ENCODE measurements around the gene TENM4. TPM values are rescaled to one million over a fixed set of nuclear protein-coding genes. Genes with fewer than 3 reads are reported as not detected.

TENM4 gene
- total RNA-seq, 4 donors from 2014 or later = 1.1 to 2.7 (median 2.0) TPM

DNA sequence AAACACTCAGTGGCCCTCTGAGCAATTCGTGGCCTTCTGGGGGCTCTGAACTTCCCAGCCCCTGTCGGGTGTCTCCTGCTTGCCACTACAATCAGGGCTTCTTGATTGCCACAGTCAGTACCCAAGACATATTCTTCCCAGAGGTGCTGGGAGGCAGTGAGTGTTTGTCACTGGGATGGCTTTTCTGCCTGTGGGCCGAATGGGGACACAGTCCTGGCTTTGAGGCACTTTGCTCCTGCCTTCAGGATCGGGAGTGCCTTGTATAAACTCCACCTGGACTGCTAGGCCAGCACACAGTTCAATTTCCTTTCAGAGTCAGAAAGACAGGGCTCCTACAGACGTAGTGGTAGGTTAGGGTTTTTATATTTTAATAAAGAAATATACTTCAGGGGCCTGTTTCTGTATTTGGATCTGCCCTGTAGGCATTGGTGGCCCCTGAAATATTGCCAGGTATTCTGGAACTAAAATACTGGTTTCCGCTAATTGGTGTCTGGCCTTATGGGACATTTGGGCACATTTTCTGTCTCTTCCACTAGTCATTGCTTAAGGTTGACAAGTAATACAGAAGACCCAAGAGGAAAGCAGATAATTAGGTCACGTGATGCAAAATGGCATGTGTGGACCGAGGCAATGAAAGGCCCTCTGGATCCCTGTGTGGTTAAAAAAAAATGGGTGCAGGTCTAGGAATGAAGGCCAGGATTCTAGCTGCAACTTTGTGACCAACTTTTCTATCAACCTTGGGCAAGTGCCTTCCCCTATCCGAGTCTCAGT lies 767.8 kb downstream of the TENM4 start:
- no peak overlapping the region for H3K27ac ChIP-seq
- TF ChIP-seq, protein P1, sequence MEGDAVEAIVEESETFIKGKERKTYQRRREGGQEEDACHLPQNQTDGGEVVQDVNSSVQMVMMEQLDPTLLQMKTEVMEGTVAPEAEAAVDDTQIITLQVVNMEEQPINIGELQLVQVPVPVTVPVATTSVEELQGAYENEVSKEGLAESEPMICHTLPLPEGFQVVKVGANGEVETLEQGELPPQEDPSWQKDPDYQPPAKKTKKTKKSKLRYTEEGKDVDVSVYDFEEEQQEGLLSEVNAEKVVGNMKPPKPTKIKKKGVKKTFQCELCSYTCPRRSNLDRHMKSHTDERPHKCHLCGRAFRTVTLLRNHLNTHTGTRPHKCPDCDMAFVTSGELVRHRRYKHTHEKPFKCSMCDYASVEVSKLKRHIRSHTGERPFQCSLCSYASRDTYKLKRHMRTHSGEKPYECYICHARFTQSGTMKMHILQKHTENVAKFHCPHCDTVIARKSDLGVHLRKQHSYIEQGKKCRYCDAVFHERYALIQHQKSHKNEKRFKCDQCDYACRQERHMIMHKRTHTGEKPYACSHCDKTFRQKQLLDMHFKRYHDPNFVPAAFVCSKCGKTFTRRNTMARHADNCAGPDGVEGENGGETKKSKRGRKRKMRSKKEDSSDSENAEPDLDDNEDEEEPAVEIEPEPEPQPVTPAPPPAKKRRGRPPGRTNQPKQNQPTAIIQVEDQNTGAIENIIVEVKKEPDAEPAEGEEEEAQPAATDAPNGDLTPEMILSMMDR (IDR thresholded peaks at IDR 0.05) = no peak
- TF ChIP-seq POLR2A (IDR thresholded peaks at IDR 0.05) = no peak
- DNase-seq = no peak

DNA sequence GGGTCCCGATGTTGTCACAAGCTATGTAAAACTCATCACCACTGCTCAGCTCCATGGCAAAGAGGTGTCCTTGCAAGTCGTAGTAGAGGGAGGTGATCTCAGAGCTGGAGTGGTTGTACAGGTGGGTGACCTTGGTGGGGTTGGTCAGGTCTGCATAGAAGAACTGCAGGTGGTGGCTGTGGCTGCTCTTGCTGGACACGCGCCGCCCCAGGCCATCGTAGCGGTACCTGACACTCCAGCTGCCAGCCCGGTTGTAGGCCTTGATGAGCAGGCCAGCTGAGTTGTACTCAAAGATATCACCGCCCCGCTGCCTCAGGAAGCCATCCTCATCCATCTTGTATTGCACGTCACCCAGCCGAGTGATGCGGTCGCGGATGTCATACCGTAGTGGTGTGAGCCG lies 771.6 kb downstream of the TENM4 start:
- H3K9me3 ChIP-seq = no peaks in the 10 kb centered on the region
- no peak for DNase-seq
- no peaks in the 10 kb centered on the region for H3K27me3 ChIP-seq
- no peaks in the 10 kb centered on the region for H3K36me3 ChIP-seq
- no peak overlapping the region for H3K4me3 ChIP-seq
- no peak overlapping the region for H3K27ac ChIP-seq
- TF ChIP-seq, protein P1 (IDR thresholded peaks at IDR 0.05) = no peak
- no peak for TF ChIP-seq POLR2A (IDR thresholded peaks at IDR 0.05)
- no peaks in the 10 kb centered on the region for H3K4me1 ChIP-seq

More for the DNA sequence above, 767.8 kb downstream of the TENM4 start:
- H3K27me3 ChIP-seq = no peaks in the 10 kb centered on the region
- no peaks in the 10 kb centered on the region for H3K36me3 ChIP-seq
- no peaks in the 10 kb centered on the region for H3K9me3 ChIP-seq
- no peaks in the 10 kb centered on the region for H3K4me1 ChIP-seq
- no peak overlapping the region for H3K4me3 ChIP-seq

DNA sequence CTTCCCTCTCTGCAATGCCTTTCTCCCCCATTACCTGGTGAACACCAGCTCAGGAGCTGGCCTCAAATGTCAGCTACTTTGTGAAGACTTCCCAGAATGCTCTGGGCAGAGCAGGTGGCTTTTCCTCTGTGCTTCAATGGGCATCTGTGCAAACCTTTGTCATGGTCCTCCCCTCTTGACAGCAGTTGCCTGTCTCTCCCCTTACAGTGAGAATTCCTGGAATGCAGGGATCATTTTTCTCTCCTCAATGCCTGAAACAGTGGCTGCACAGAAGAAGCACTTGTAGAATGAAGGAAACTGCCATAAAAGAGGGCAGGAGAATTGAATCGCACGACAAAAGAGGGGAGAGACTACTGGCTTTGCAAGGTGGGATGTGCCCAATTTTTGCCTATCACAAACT lies 773.4 kb downstream of the TENM4 start:
- no peaks in the 10 kb centered on the region for H3K36me3 ChIP-seq
- no peak for DNase-seq
- H3K27ac ChIP-seq = no peak overlapping the region
- no peak overlapping the region for H3K4me3 ChIP-seq
- H3K4me1 ChIP-seq = no peaks in the 10 kb centered on the region
- no peaks in the 10 kb centered on the region for H3K9me3 ChIP-seq
- no peak for TF ChIP-seq POLR2A (IDR thresholded peaks at IDR 0.05)
- TF ChIP-seq, protein P1 (IDR thresholded peaks at IDR 0.05) = no peak
- H3K27me3 ChIP-seq = no peaks in the 10 kb centered on the region

DNA sequence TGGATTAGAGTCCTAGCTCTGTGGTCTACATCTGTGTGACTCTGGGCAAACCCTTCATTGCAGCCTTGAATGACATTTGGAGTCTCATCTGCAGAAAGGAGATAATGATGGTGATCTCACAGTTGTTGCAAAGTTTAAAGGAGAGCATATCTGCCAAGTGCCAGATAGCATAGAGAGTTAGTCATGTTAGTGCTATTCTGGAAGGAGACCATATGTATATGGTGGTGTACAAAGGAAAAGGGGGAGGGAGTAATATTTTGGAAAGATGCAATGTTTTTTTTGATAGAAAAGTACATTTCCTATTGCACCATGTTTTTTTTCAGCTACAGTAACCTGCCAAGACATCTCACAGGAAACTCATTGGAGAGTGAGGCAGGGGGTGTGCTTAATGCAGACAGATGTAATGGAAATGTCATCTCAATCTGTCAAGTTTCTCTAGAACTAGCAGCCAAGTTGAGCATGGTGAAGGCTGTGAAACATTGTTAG lies 774.1 kb downstream of the TENM4 start:
- Histone ChIP-seq H3K4me1 (no peaks in the 10 kb centered on the region), H3K9me3 (no peaks in the 10 kb centered on the region), H3K27ac (no peak overlapping the region), H3K36me3 (no peaks in the 10 kb centered on the region), H3K27me3 (no peaks in the 10 kb centered on the region), H3K4me3 (no peak overlapping the region)
- no peak for TF ChIP-seq POLR2A (IDR thresholded peaks at IDR 0.05)
- TF ChIP-seq, protein P1 (IDR thresholded peaks at IDR 0.05) = no peak
- DNase-seq = no peak

DNA sequence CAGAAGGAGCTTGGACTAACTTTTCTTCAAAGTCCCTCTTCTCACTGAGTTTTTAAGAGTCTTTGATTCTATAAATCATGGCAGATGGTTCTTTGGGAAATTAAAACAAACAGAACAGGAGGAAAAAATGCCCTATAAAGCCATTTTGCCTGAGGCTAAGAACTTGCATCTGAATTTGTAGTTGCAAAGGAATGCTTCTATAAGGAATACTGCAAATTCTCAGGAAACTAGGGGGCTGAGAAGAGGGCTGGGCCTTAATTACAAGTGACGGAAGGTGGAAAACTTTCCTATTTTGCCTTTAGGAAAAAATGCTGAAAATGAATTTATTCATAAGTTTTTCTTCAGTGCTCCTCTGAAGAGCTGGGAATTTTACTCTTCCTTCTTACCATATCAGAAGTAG lies 776.2 kb downstream of the TENM4 start:
- Histone ChIP-seq H3K27ac (no peak overlapping the region), H3K4me3 (no peak overlapping the region), H3K27me3 (no peaks in the 10 kb centered on the region), H3K4me1 (no peaks in the 10 kb centered on the region), H3K36me3 (no peaks in the 10 kb centered on the region), H3K9me3 (no peaks in the 10 kb centered on the region)
- TF ChIP-seq, protein P1 (IDR thresholded peaks at IDR 0.05) = no peak
- TF ChIP-seq POLR2A (IDR thresholded peaks at IDR 0.05) = no peak
- no peak for DNase-seq

Data from Peyer's patch (tissue), 4 donors.